Uterus (tissue), 4 donors: Measurements from ENCODE around the gene MARCHF9. TPM values are rescaled to one million over a fixed set of nuclear protein-coding genes. Genes with fewer than 3 reads are reported as not detected.

Experiments used
- DNase-seq, 2 donors: peaks; one replicate each; pipeline ENCODE4 v3.0.0-alpha.2; 2019 to 2020
- H3K27ac ChIP-seq, 2 donors: fragments of 200-600 bp; sonication (generic); 1 replicate in 1 of 2; 2 replicates in 1 of 2; pipeline ENCODE4 v1.5.1; 2016 to 2018
- H3K27me3 ChIP-seq, 2 donors: fragments of 200-600 bp; sonication (generic); one replicate each; pipeline ENCODE4 v1.5.1; 2018 to 2019; ENCODE audit warnings: control low read depth in 1 of 2
- H3K36me3 ChIP-seq, 2 donors: fragments of 200-600 bp; sonication (generic); one replicate each; pipeline ENCODE4 v1.5.1; 2019; ENCODE audit warnings: control low read depth in 1 of 2
- H3K4me1 ChIP-seq, 2 donors: fragments of 200-600 bp; sonication (generic); one replicate each; pipeline ENCODE4 v1.5.1; 2018 to 2019; ENCODE audit warnings: control low read depth in 1 of 2
- H3K4me3 ChIP-seq, 2 donors: fragments of 200-600 bp; sonication (generic); 1 replicate in 1 of 2; 2 replicates in 1 of 2; pipeline ENCODE4 v1.5.1; 2018 to 2019; ENCODE audit warnings: mild to moderate bottlenecking in 1 of 2
- H3K9me3 ChIP-seq, 2 donors: fragments of 200-600 bp; sonication (generic); one replicate each; pipeline ENCODE4 v1.5.1; 2019; ENCODE audit warnings: control low read depth in 1 of 2
- CTCF ChIP-seq, 4 experiments: fragments of 200-600 bp in 2 of 4; fragments of 450-650 bp in 2 of 4; sonication (generic) in 2 of 4; IDR thresholded peaks; one replicate each; pipeline ENCODE4 v1.5.1; 2016 to 2019; ENCODE audit warnings: antibody characterized with exemption in 4 of 4, mild to moderate bottlenecking in 2 of 4, moderate library complexity in 1 of 4
- POLR2A ChIP-seq, 2 donors: fragments of 450-650 bp; IDR thresholded peaks; one replicate each; pipeline ENCODE4 v1.6.1; 2016; ENCODE audit warnings: antibody characterized with exemption in 2 of 2, mild to moderate bottlenecking in 1 of 2, moderate library complexity in 1 of 2
- intact Hi-C: fragments of 100-400 bp; cut with DNase I; formaldehyde crosslinking; loops from one replicate; pipeline ENCODE4 v1.15.1; 2023; ENCODE audit warnings: low total_unique reads
- total RNA-seq, 4 donors: library from RNA; depleted of rRNA in 3 of 4; stranded (reverse); fragments of >200 nt in 3 of 4; gene quantifications; one replicate each; pipeline versions ENCODE4 v1.1.0 to v1.2.4, GENCODE V29; 2014 to 2023
- donor health status: DM: yes; HTN: yes; CAD: no.

Gene MARCHF9
- total RNA-seq, 4 donors from 2014 or later = 5.1 to 7.6 (median 6.8) TPM; not detected in 1

DNA sequence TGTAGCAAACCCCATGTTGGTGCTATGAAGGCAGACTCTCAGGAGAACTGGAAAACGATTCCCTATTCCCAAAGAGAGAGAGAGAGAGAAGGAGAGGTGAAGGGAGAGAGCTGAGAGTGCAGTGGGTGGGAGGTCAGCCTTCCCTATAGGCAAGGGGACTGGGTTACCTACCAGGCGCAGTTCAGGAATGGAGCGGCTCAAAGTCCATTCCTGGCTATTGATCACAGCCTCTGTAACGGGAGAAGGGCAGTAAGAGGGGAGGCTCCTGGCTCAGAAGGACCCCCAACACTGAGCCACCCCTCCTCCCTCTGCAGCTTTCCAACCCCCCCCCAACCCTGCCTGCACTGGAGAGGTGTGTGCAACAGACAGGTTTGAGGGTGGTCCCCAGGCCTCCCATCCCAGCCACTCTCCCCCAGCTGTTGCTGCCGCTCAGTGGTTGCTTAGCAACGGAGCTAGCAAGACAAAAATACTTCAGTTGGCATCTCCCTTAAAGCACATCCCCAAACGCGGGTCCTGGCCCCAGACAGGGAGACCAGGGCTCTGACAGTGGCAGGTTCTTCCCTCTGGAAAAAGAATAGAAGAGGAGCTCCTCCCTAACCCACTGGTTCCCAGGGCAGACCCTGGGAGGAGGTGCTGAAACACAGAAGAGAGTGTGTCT is 19.6 kb upstream of the MARCHF9 start:
- Histone ChIP-seq H3K27me3 (peaks cover 18 to 29% of the 10 kb centered on the region in 2 donors), H3K36me3 (no peaks in the 10 kb centered on the region), H3K4me1 (peaks cover 0 to 29% of the 10 kb centered on the region in 2 donors), H3K9me3 (no peaks in the 10 kb centered on the region), H3K27ac (no peak overlapping the region), H3K4me3 (no peak overlapping the region)
- TF ChIP-seq POLR2A (IDR thresholded peaks at IDR 0.05) (no peak), CTCF (IDR thresholded peaks at IDR 0.05) (no peak)
- intact Hi-C loops = no loop called here
- DNase-seq = no peak

DNA sequence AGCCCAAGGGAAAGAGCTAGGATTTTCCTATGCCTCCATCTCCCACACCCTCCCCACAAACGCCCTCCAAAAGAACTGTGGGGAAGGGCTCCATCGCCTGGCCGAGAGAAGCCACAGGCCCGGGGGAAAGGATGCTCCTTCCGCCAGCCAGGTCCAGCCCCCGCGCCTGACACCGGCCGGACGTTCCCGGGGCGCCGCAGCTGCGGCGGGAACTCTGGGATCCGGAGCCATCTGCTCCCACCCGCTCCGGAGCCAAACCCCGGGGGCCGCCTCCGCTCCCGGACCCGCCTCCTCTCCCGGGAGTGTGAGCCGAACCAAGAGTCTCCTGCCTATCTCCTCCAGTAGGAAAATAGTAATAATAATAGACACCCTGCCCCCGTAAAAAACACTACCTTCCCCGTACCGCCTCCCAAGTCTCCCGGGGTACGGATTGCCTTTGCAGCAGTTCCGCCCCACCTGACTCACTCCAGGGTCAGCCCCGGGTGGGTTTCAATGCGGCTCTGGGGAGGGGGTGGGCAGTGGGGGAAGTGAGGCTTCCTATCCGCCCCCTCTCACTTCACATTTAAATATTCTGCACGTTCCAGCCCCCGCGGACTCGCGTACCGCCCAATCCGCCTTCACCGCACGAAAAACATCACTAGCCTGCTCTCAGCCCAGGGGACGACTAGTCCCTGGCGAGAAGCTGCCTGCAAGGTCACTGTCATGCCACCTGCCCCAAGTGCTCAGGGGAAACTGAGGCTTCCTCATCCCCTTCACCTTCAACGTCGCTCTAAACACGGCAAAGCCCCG is 18.8 kb upstream of the MARCHF9 start:
- H3K36me3 ChIP-seq = no peaks in the 10 kb centered on the region
- H3K9me3 ChIP-seq = no peaks in the 10 kb centered on the region
- DNase-seq = peak in 1 of 2 donors; percentile 43
- intact Hi-C loops = no loop called here
- no peak overlapping the region for H3K4me3 ChIP-seq
- peaks cover 0 to 29% of the 10 kb centered on the region in 2 donors for H3K4me1 ChIP-seq
- H3K27me3 ChIP-seq = peaks cover 18 to 29% of the 10 kb centered on the region in 2 donors
- no peak overlapping the region for H3K27ac ChIP-seq
- TF ChIP-seq CTCF (IDR thresholded peaks at IDR 0.05) = peak in 1 of 4 experiments; percentile 26
- TF ChIP-seq POLR2A (IDR thresholded peaks at IDR 0.05) = no peak

DNA sequence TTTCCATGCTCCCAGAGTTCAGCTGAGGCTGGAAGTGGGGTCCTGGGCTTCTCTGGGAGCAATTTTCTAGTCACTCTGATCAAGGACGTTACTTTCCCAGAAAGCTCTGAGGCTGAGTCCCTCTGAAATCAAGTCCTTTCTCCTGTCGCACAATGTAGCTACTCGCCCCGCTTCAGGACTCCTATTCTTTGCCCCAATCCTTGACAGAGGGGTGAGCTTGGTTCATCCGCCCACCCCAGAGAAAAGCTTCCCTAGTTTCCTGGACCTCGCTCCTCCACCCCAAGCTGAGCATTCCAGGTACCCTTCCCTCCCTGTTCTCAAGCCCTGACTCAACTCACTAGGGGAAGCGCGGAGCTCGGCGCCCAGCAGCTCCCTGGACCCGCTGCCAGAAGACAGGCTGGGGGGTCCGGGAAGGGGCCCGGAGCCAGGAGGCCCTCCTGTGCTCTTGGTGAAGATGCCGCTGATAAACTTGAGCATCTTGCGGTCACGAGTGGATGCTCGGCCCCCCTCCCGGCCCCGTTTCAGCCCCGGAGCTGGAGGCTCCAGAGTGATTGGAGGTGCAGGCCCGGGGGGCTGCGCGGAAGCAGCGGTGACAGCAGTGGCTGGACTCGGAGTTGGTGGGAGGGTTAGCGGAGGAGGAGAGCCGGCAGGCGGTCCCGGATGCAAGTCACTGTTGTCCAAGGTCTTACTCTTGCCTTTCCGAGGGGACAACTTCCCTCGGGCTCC is 18.0 kb upstream of the MARCHF9 start:
- no peak overlapping the region for H3K4me3 ChIP-seq
- DNase-seq = no peak
- no peak overlapping the region for H3K27ac ChIP-seq
- intact Hi-C loops = no loop called here
- H3K9me3 ChIP-seq = no peaks in the 10 kb centered on the region
- peaks cover 18 to 29% of the 10 kb centered on the region in 2 donors for H3K27me3 ChIP-seq
- H3K4me1 ChIP-seq = peaks cover 0 to 29% of the 10 kb centered on the region in 2 donors
- no peak for TF ChIP-seq CTCF (IDR thresholded peaks at IDR 0.05)
- TF ChIP-seq POLR2A (IDR thresholded peaks at IDR 0.05) = no peak
- H3K36me3 ChIP-seq = no peaks in the 10 kb centered on the region

GRCh38 chr12:57737467-57738460 is 17.1 kb upstream of the MARCHF9 start:
- no peak overlapping the region for H3K27ac ChIP-seq
- no peak for DNase-seq
- peak overlapping the region in 1 of 2 donors; percentile 30 for H3K4me3 ChIP-seq
- intact Hi-C loops = no loop called here
- peaks cover 0 to 29% of the 10 kb centered on the region in 2 donors for H3K4me1 ChIP-seq
- peak in 2 of 4 experiments; percentile 3 to 33 for TF ChIP-seq CTCF (IDR thresholded peaks at IDR 0.05)
- TF ChIP-seq POLR2A (IDR thresholded peaks at IDR 0.05) = no peak
- H3K9me3 ChIP-seq = no peaks in the 10 kb centered on the region
- no peaks in the 10 kb centered on the region for H3K36me3 ChIP-seq
- peaks cover 18 to 29% of the 10 kb centered on the region in 2 donors for H3K27me3 ChIP-seq
